SKM-1 (cell line): ENCODE data around the gene FRMD4A.
"Not testable (repeated sequence)": the region's sequence is repeated elsewhere in the genome, so short reads cannot be mapped to it uniquely, and the experiment has no call there.

Source experiments
- DNase-seq: peaks from one replicate; lab custom pipeline; 2025; ENCODE audit not compliant: unreplicated experiment; lab: John Stamatoyannopoulos, UW

The FRMD4A gene

GRCh38 chr10:13801156-13801906 lies 529.4 kb downstream of the FRMD4A start:
- DNase-seq = no peak

DNA sequence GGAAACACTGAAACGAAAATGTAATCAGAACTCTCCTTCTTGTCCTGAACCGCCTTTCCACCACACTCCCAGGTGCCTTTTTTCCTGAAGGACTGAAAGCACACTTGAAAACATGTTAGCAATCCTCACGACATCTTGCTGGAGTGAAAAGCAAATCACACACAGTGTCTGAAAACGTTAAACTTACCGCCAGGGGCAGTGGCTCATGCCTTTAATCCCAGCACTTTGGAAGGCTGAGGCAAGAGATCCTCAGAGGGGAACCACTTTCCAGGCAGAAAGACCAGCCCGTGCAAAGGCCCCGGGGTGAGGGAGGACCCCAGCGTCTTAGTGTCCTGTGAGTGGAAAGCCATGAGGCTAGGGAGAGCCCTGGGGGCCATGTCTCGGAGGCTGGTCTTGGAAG lies 533.6 kb downstream of the FRMD4A start:
- DNase-seq = no peak

DNA sequence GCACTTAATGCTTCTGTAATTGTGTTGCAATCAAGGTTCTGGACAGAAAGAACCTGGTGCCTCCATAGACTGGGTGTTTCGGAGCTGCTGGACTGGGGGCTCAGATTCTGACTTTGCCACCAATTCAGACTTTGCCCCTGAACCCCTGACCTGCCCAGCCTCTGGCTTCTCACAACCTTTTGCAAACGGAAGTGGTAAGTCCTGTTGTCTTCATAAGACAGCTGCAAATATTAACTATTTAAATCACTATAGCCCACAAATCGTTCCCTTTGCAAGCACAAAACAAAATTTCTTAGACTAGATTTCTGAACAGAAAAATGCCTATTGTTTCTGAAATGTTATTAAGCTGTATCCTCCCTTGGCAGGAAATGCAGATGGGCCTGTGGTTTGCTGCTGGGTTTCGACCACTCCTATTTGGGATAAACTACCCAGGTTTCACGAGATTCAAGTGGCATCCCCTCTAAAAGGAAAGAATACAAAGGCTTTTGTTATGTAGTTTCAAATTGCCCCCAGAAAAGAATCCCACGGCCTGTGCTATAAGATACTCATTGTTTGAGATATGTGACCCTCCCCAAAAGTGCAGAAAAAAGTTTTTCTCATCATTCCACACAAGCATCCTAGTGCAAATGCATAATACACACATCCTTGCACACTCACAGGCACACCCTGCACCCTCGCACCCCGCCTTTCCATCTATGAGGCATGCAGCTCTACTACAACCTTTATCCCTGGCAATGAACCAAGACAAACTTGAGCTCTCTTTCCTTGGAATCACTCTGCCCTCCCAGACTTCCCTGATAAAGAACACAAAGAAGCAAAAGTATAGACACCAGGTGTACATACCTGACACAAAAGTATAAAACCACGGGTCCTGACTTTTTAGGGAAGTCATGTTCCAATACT lies 534.8 kb downstream of the FRMD4A start:
- no peak for DNase-seq

DNA sequence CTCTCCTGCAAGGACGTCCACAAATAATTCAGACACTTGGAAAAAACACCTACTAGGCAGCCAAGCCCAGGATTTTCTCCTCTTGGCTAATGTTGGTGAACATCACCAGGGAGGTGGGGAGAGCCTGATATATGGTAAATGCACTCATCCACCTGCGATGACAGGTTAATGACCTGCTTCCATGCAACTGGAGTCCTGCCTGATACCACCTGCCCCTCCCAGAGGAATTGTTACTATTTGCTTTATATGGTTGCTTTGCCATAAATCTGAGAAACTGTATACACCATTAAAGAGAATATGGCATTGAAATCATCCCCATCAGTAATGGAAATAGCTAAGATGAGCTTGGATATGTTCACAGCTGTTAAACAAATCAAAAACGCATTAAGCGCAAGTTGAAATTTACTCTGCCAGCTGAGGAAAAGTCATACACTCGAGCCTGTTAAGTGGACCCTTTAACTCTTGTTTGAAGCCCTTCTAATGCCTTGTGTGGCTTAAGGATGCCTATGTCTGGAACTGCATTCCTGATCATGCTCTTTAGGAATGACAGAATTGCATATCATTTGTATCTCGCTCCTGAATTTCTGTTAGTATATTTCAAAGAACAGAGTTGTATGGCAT lies 535.6 kb downstream of the FRMD4A start:
- no peak for DNase-seq

- DNase-seq = no peak
Observed at GRCh38 chr10:13792006-13792405, 538.7 kb downstream of the FRMD4A start.

- no peak for DNase-seq
Observed at GRCh38 chr10:13791483-13791882, 539.2 kb downstream of the FRMD4A start.

GRCh38 chr10:13790196-13790595 lies 540.5 kb downstream of the FRMD4A start:
- no peak for DNase-seq

DNA sequence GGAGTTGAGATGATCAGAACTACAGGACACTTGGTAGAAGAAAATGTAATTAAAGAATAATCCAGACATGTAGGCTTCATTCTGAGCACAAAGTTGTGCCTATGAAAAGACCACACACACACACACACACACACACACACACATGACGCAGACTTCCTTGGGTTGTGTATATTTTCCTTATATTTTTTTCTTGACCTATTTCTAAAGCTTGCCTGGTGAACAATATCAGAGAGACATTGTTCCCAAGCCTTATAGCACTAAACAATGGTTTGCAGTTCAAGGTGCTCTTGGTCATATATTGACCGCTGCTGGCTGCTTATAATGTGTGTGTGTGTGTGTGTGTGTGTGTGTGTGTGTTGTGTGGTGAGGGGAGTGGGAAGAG lies 541.3 kb downstream of the FRMD4A start:
- no peak for DNase-seq

GRCh38 chr10:13788711-13789447 lies 541.8 kb downstream of the FRMD4A start:
- no peak for DNase-seq

DNA sequence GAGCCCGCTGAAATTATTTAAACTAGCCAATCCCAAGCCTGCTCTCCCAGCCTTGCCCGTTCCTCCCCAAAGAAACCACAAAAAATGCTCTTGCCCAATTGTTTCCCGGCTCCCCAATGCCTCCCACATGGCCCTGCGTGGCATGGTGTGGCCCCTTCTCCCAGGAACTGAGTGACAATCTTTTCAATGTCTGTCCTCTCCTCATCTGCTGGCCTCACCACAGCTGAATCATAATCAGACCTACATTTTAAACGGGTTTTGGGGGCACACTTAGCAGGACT lies 542.5 kb downstream of the FRMD4A start:
- DNase-seq = no peak

GRCh38 chr10:13787015-13787421 lies 543.7 kb downstream of the FRMD4A start:
- DNase-seq = no peak

GRCh38 chr10:13784067-13784466 lies 546.7 kb downstream of the FRMD4A start:
- DNase-seq = peak; percentile 15

DNA sequence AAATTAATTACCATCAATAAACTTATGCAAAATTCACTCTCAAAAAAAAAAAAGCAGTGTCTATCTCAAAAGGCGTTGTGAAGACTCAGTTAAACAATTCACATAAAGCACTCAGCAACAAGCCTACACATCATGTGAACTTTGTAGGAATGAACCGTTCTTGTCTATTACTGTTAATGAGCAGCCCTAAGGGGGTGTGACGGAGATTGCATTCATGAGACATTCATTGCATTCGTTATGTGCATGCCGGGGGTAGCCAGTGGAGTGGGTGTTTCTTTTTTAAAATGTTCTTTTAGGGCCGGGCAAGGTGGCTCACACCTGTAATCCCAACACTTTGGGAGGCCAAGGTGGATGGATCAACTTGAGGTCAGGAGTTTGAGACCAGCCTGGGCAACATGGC lies 551.0 kb downstream of the FRMD4A start:
- no peak for DNase-seq

DNA sequence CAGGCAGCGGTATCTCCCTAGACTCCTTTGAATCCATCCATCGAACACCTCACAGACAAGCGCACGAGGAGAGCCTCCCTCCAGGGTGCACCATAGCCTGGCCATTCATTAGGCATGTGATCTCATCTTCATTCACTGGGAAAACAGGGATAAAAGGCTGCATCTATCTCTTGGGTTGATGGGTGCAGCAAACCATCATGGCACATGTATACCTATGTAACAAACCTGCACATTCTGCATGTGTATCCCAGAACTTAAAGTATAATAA lies 552.1 kb downstream of the FRMD4A start:
- not testable (repeated sequence) for DNase-seq

DNA sequence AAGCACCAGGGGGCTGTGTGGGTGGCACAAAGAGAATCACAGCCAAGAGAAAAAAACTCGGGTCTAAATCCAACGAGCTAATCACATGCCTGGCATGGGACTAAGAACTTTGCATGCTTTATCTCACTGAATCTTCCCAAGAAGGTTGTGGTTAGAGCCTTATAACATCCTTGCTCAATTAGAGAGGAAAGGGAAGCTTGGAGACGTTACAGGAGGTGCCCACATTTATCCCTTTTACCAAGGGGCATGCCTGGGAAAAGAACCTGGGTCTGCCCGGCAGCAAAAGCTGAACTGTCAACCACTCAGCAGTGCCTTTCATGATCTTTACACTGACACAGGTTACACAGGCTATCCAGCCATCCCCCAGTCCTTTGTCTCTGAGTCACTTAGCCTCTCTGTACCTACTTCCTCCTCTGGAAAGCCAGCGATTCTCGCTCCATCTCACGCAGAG lies 553.8 kb downstream of the FRMD4A start:
- DNase-seq = no peak

GRCh38 chr10:13775786-13776775 lies 554.6 kb downstream of the FRMD4A start:
- DNase-seq = no peak

DNA sequence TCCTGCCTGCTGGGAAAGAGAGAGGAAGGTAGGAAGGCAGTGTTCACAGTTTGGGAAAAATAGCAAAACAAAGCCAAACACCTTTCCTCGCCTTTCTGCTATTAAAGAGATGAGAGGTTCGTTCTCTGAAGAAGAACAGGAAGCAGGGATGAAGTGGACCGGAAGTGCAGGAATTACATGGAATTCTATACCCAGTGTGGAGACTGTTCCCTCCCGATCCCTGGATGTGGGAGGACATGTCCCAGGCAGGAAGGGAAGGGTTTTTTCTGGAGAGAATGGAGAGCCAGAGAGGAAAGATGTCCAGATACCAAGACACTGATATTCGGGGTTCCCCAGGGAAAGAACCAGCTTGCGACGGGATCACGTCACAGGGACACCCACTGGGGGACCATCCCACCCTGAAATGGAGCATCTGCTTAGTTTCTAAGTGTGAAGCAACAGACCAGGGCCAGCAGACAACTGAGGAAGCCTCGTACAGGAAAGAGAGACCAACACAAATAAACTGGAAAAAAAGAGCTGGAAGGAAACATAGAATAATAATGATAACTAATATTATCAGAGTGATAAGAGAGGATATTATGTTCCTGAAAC lies 556.3 kb downstream of the FRMD4A start:
- no peak for DNase-seq

- no peak for DNase-seq
Observed at GRCh38 chr10:13773496-13774170, 557.1 kb downstream of the FRMD4A start.

- DNase-seq = no peak
Observed at GRCh38 chr10:13773043-13773442, 557.7 kb downstream of the FRMD4A start.
